Spleen (tissue), 7 donors: ENCODE results near the gene CENPT.
A peak's percentile ranks its signal among the peaks of the same experiment; 100 is the strongest.

ENCODE experiments used
- CTCF ChIP-seq, 11 experiments: fragments of 200-600 bp in 7 of 11; fragments of 450-650 bp in 4 of 11; sonication (generic) in 4 of 11; IDR thresholded peaks in 8 of 11; conservative IDR thresholded peaks in 3 of 11; 1 replicate in 7 of 11; 2 replicates in 4 of 11; pipeline versions ENCODE4 v1.4.0 to v1.8.0; 2016 to 2021; ENCODE audit warnings: antibody characterized with exemption in 11 of 11, inconsistent platforms in 4 of 11, mild to moderate bottlenecking in 1 of 11
- POLR2A ChIP-seq, 3 donors: fragments of 450-650 bp; IDR thresholded peaks; one replicate each; pipeline ENCODE4 v1.5.1; 2017; ENCODE audit warnings: antibody characterized with exemption in 3 of 3, mild to moderate bottlenecking in 1 of 3
- POLR2AphosphoS5 ChIP-seq, 3 donors: sonication (generic); formaldehyde crosslinking; IDR thresholded peaks; one replicate each; pipeline ENCODE4 v1.5.1; 2017; ENCODE audit warnings: antibody characterized with exemption in 3 of 3
- donor health status: DM: no; HTN: no; CAD: no; lungs with moderate emphysema.
- donor health status: DM: no; HTN: no; CAD: no.
- donor health status: DM: no; HTN: no; CAD: no.

- TF ChIP-seq CTCF (IDR thresholded peaks at IDR 0.05 in 8 of 11, conservative IDR thresholded peaks at IDR 0.05 in 3 of 11) (peak in 3 of 11 experiments; percentile 9 to 35 (median 24)), POLR2A (IDR thresholded peaks at IDR 0.05) (peak in 1 of 3 donors; percentile 10), POLR2AphosphoS5 (IDR thresholded peaks at IDR 0.05) (peak in 2 of 3 donors; percentile 0 to 12)
Observed at GRCh38 chr16:67842509-67843342, 4.8 kb downstream of the CENPT start.
